HT-29 (cell line): ENCODE results near the gene SLC6A11. TPM values are rescaled to one million over a fixed set of nuclear protein-coding genes. Genes with fewer than 3 reads are reported as not detected.

Source experiments
- DNase-seq: peaks from one replicate; pipeline ENCODE4 v3.0.0-alpha.2; 2015; ENCODE audit warnings: low spot score
- total RNA-seq: library from RNA; depleted of rRNA; stranded (reverse); fragments of >200 nt; shearing (Covaris generic); gene quantifications from 2 replicates; pipeline ENCODE4 v1.2.3, GENCODE V29; 2014

Gene SLC6A11
- total RNA-seq, 1 experiment from 2014 or later: not detected

DNA sequence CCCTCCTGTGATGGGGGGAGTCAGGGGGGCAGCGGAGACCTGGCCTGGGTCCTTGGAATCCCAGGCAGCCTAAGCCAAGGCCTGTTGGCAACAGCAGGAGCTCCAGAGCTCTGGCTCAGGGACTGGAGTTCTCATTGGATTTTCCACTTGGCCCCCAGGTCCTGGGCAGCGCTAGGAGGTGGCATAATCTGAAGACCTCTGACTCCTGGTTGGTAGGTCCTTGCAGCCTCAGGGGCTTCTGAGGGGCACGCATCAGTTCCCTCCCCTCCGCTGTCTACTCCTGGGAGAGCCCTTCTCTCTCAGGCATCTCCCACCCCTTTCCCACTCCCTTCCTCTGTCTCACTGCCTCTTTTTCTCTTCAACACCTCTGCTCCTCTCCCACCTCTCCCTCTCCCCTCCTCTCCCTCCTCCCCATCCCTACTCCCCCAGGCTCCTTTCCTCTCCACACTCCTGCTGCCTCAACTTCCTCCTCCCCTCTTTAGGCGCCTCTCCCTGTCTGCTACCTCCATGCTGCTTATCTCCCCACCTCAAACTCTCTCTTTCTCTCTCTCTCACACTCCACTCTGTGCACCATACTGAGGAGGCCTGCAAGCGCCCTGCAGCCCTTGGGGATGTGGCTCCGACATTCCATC lies 135.4 kb downstream of the SLC6A11 start:
- no peak for DNase-seq

DNA sequence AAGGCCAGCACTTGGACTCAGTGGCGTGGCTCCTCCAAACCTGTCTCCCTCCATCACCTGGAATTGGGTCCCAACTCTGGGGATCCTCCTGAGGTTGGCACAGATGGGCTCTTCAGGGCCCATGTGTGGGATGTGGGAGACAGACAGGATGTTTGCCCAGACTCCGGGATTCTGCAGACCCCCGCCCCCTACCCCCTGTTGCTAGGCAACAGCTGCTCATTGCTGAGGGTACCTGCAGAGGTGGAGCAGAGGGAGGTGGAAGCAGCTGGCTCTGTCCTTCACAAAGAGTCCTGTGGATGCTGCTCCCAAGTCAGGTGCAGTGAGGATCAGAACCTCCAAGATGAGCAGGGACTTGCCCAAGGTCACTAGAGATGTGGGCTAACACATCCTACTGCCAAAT lies 136.5 kb downstream of the SLC6A11 start:
- no peak for DNase-seq

DNA sequence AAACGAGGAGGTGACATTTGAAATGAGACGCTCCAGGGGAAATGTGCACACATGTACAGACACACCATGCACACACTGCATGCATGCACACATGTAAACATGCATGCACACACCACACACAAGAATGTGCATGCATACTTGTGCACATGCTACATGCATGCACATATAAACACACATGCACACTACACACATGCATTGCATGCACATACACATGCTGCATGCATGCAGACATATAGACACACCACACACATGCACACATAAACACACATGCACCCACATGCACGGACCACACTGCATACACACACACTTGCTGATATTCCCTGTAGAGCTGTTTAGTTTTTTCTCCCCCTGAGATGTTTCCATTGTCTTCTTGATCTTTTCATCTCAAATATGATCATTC lies 138.7 kb downstream of the SLC6A11 start:
- no peak for DNase-seq

DNA sequence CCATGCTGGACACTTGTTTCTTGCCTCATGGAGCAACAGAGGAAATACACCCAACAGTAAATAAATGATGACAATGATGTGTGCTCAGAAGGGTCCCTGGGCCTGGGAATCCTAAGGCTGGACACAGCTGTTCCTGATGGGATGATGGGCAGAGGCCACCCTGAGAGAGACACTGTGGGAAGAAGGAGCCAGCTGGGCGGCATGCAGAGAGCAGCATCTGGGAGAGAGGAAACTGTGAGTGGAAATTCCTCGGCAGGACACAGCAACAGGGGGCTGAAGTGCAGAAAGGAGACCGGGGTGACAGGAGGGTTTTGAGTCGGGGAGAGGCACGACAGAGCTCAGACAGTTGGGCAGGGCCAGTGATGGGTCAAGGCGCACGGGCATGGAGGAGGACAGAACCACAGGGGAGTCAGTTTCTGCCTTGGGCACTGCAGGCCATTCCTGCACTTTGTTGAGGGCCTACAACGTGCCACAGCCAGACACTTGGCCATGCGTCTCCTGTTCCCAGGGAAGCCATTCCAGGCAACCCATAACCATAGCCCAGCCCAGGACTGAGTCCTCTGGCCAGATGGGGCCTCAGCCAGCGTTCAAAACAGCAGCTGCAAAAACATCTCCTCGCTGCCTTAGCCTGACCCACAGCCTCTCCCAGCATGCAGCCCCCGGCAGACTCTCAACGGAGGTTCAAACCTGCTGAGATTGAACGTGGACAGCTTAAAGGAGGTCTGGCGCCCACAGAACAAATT lies 139.9 kb downstream of the SLC6A11 start:
- DNase-seq: no peak

DNA sequence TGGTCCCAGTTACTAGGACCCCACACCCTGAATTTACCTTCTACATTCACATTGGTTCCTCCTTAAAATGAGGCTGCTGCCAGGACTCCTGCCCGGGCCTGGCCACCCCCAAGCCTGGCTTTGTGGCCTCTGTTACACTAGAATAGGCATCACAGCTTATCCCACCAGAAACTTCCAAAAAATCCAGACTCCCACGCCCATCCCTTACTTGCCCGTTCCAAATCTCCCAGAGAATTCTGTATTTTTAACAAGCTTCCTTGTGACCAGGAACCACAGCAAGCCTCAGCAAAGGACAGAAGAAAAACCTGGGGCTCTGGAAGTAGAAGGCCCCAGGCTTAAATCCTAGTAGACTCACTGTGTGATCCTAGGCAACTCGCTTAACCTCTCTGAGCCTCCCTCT lies 140.5 kb downstream of the SLC6A11 start:
- DNase-seq: no peak

DNA sequence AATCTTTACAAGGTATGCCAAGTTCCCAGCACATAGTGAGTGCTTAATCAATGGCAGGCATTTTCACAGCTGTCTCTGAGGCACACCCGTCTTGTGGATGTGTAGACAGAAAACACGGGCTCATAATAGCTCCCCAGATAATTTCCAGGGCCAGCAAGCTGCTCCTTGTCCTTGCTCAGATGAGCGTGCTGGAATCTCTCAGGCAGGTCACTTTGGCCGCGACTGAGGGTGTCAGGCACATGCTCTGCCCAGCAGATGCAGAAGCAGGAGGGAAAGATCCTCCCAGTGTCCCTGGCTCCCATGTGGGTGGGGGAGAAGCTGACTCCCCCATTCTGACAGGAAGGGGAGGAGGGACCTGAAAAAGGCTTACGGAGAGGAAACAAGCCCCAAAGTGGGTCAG lies 141.0 kb downstream of the SLC6A11 start:
- DNase-seq: no peak

DNA sequence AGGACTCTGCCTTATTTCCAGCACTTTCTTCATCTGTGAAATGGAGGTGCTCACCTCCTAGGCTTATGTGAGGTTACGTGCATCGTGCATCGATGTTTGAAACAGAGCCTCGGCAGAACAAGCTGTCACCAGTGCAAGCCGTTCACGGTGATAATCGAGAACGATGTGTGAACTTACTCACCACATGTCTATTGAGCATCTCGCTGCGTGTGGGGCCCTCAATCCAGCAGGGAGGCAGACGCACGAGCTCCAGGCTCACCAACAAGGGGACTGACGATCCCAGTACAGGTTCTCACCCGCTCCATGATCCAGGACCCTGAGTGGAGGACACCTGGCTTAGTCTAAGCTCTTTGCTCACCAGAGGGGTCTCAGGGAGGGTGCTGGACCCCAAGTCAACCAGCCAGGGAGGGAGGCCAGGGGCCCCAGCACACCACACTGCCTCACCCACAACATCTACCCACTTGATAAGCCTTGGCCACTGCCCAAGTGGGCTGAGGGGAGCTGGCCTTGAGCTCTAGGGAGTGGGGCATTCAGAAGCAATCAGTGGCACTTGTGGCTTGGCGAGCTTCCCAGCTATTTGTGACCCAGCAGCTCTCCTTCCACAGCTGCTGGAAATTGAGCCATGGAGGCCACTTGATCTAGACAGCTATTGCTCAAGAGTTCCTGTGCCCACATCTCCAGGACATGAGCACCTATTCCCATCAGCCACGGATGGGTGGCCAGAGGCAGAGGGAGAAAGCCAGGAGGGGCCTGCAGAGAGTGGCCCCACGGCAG lies 142.1 kb downstream of the SLC6A11 start:
- no peak for DNase-seq

DNA sequence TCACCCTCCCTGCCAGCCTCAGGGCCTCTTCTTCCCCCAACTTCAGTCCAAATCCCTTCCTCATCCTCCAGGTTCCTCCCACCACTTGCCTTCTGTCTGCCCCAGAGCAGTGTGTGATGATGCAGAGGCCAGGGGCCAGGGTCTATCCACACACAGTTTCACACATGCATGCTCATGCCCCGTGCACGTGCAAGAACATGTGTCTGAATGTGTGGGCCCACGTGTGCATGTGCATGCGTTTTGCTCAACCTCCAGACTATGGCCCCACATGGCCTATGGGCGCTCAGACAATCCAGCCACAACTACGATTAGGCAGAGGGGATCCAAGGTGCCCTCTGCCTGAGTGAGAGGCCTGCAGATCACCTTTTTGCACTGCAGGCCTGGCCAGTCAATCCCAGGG lies 144.2 kb downstream of the SLC6A11 start:
- no peak for DNase-seq

DNA sequence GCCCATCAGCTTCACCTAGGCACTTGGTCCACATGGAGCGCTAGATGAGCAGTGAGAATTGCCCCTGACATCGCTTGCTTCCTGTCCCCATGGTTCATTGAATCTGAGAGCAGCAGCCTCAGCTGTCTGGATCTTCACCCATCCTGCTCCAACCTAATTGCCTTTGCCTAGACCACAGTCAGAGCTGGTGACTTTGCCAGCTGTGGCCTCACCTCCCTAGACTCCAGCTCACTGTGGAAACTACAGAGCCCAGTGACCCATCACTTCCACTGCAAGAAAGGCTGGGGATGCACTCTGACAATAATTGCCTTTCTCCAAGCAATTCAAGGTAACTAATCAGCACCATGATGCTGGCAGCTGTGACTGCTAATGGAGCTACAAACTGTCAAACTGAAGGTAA lies 145.9 kb downstream of the SLC6A11 start:
- no peak for DNase-seq

DNA sequence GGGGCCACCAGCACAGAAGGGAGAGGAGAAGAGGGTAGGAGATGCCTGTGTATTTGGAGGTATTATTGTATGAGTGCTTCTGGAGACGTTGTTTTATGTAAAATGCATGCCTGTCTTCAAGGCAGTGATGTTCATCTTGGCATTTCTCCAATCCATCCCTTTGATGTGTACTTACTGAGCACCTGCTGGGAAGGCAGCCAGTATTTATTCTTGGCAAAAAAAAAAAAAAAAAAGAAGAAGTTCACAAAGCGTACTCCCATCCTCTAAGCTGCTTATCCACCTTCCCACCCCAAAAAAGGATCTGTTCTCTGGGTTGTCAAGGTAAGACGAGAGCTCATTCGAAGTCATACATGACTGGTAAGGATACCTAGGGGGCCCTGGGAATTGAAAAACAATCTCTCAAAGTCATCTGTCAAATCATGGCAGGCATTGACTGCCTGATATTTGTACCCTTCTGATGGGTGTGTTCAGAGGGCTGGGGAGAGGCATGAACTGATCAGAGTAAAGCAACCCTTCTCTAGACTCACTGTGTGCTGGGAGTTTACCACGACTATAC lies 146.5 kb downstream of the SLC6A11 start:
- DNase-seq: no peak

DNA sequence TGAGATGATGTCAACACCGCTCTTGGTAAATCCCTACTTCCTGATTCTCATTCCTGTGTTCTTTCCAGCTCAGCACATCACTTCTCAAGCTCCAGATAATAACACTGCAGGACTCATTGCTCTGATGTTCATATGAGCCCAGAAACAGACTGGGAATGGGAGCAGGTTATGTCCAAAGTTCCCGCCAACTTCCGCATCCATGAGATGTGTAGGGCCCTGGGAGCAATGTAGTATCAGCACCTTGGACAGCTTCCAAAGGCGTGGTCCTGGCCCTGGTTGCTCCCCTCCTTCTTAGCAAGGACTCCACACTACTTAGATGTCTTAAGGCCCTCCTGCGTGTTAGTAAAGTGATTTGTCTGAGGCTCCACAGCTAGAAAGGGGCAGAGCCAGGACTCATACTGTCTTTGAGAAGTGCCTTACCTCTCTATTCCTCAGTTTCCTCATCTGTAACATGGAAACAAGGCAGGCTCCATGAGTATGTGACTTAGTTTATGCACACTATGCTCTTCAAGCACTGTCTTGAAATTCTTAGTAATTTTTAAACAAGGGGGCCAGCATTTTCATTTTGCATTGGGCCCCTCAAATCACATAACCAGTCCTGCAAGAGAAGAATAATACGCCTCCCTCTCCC lies 148.6 kb downstream of the SLC6A11 start:
- peak; percentile 4 for DNase-seq

DNA sequence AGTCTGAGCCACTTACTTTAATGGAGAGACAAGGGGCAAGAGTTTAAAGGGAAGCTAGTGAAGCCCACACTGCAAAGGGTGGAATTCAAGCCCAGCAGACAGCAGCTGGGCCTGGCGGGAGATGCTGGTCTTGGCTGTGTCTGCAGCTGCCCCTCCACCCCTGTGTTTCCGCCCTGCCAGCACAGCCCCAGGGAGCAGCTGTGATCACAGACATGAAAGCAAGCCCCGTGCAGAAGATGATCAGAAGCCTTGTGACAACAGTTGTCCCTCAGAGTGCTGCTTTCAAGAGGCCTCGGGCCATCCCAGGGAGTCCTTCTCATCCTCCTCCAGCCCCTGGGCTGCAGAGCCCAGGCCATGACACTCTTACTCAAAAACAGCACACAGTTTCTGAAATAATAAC lies 152.4 kb downstream of the SLC6A11 start:
- no peak for DNase-seq

DNA sequence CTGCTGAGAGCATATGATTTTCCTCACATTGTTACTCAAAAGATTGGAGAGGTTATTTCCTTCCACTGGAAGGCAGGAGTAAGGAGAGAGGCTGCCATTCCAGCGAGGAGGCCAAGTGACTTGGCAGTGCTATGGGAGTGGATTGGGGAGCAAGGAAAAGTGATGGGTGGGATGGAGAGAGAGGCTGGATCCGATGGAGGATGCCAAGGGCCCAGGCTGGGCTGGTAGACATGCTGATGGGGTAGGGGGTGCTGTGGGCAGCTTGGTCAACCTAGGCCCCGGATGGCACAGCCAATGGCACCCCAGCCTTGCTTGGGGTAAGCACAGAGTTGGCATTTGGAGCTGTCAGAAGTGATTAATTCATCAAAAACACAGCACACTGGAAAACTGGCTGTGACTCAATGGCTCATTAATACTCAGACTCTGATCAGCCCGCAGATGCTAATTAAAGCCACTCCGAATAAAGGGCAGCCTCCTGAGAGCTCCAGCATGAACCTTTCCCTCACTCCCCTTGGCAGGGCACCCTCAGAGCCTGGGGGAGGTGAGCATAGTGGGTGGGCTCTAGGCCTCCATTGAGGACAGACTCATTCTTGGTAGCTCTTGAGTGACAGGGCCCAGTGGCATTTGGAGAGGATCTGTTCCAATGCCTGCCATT lies 154.4 kb downstream of the SLC6A11 start:
- DNase-seq: no peak

DNA sequence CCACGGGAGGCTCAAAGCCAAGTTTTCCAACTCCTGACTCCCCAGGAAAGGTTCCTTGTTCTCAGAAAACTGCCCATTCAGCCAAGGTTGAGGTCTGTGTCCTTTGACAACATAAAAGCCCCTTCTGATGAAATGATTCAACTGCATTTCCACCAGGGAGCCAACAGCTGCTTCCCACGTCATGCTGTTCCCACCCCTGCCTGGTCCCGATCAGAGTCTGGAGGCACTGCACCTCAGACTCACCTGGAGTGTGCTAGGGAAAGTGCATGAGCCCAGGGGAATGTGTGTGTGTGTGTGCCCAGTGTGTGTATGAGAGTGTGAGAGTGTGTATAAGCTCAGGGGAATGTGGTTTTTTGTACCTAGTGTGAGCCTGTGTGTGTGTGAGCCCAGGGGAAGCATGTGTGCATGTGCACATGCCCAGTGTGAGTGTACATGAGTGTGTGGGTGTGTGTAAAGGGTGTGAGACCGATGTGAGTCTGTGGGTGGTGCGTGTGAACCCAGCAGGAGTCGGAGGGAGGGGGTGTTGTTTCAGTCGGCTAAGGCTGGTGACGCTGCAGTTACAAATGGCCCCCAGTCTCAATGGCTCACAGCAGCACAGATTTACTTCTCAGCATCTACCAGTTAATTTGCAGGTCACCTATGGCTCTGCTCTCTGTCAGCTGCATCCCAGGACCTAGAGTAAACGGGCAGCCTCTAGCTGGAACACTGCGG lies 156.2 kb downstream of the SLC6A11 start:
- DNase-seq: no peak

DNA sequence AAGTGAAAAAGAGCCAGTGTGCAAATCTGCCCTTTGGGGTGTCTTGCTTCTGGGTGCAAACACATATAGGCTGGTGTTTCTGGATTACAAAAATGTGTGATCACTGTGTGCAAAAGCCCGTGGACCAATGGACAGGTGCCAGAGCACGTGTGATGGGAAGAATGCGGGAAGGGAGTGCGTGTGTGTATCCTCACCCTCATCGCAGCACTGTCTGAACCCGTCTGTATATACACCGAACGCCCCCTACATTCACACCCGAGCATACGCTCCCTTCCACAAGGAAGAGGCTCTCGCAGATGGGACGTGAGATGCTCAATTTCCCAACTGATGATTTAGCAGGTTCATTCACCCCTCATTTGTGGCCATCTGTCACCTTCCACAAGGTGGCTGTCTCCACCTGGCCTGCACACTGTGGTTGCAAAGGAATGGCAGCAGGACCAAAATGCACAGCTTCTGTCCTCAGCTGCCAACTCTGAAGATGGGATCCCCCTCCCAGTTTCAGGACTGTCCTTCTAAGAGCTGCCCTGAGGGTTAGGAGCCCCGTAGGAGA lies 157.1 kb downstream of the SLC6A11 start:
- DNase-seq: no peak

DNA sequence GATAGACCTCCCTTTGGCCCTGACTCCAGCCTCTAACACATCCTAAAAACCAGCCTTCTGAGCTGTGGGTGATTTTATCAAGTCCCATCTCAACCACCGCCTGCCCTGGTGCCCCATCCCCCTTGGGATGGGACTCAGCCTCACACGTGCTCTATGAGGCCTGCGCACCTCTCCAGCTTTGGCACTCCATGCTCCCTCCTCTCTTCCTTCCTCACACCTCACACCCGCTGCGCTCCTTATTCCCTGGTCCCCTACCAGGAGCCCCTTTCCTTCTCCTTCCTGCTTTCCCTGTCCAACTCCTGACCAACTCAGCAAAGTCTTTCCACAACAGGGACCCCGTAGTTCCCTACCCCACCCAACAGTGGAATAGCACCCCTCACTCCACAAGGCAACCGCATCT lies 158.1 kb downstream of the SLC6A11 start:
- DNase-seq: no peak

DNA sequence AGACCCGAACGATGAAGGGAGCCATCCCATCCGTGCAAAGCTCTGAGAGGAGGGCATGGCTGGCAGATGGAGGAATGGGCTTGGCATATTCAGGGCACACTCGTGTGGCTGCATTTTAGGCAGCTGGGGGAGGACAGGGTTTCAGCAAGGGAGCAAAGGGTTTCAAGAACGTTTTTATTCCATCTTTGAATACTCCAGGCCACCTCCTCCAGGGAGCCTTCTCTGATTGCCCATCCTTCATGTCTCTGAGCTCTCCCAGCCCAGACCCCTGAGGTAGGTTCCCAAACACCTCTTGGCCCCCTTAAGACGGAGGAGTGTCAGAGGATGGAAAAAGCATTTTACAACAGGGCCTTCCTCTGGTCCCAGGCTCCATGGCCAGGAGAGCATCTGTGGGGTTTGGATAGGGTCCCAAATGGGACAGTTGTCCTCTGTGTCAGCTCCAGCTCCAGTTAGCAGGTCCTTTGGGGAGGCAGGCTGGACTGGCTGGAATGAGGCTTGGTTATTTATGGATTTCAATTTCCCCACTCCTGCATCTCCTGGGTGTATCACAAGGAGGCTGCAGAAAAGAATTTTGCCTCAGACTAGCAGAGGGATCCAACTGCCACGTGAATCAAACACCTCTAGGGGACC lies 158.8 kb downstream of the SLC6A11 start:
- no peak for DNase-seq

DNA sequence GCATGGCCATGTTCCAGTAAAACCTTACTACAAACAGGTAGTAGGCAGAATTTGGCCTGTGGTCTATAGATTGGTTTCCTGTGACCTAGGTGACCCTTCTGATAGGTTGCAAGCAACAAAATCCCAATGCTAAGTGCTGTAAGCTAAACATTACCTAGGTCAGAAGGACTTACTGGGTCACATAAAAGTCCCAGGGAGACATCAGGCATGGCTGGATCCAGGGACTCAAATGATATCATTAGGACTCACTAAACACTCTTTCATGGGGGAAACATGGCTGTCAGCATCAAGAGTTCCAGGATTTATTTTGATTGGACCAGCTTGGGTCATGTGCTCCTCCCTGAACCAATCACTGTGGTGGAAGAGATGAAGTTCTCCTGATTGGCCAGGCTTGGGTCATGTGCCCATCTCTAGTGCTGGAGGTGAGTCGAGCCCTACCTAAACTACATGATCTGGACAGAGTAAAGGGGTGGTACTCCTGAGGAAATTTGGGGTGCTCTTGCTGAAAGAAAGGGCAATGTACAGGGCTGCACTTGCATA lies 159.7 kb downstream of the SLC6A11 start:
- no peak for DNase-seq

DNA sequence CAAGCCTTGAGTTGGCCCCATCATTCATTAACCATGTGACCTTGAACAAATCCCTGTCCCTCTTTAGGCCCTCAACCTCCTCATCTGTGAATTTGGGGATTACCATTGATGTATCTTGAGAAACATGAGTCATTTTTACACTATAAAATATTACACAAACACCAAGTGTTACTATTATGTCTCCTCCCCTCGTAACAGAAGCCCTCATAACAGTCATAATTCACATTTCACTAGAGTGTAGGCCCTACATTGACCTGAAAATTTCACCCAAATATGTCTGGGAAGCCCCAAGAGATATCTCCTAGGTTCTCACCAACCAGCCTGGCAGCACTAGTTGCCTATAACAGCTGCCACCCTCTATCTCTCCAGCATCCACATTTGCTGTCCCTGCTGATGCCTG lies 160.7 kb downstream of the SLC6A11 start:
- DNase-seq: no peak
